GM18519 (cell line): ENCODE measurements around the gene SRP9.
"Not testable (repeated sequence)": the region's sequence is repeated elsewhere in the genome, so short reads cannot be mapped to it uniquely, and the experiment has no call there.

Source experiments
- ATAC-seq: cut with Tn5 transposase; IDR thresholded peaks from one replicate; pipeline ENCODE4 v1.9.1; 2021; ENCODE audit warnings: mild to moderate bottlenecking, moderate library complexity; ENCODE audit not compliant: unreplicated experiment, low FRiP score

The SRP9 gene

DNA sequence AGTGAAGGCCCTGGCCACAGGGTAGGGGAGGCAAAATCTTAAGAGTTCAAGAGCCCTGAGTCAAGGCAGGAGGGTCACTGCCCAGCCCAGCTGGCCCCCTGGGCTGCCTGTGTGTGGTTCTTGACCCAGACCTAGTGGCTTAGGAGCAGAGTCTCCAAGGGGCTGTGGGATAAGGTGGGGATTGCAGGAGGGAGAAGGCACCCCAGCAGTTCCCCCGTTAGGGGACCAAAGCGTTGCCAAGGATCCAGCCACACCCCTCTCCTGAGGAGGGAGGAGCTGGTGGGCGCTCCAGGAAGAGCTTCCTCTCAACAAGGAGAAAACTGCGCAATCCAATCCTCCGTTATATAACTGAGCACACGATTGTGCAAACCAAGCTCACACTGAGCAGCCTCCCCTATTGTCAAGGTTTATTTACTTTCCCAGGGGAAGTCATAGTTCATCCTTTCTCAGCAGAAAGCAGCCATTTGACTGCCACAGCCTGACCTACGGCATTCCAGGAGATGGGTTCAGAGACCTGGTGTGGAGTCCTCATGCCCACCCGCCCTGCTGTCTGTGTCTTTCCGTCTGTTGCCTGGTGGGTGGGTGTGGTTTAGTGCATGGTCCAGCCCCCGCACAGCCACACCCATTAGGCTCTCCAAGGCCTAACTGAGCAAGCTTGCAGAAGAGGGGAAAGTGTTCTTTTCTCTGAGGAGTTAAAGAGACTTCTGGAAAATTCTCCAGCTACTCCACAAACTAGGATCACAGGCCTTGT is 35.8 kb downstream of the SRP9 start:
- no peak for ATAC-seq

DNA sequence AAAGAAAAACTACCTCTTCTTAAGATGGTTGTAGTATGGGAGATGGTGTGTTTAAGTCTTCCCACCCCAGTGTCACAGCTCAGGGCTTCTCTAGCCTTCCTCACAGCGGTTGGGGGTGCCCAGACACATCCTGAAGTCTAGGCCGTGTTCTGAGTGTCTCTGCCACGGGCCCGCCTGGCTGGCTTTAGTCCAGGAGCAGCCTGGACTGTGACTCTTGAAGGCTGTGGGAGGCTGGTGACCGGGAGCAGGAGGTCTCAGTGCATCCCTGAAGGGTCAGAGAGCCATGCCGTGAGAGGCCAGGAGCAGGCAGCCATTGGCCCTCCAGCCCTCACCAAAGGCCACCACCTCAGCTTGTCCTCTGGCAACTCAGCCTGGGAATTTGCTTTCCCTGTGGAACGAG is 36.8 kb downstream of the SRP9 start:
- ATAC-seq, result no peak

DNA sequence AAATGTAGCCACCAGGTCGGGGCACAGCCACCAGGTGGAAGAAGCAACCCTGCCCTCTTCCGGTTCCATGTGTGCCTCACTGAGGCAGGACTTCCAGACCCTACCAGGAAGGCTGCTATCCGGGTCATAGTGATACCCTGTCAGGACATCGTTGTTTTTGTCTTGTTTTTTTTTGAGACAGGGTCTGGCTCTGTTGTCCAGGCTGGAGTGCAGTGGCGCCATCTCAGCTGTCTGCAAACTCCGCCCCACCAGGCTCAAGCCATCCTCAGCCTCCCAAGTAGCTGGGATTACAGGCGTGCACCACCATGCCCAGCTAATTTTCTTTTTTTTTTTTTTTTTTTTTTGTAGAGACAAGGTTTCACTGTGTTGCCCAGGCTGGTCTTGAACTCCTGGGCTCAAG is 37.5 kb downstream of the SRP9 start:
- not testable (repeated sequence) for ATAC-seq

DNA sequence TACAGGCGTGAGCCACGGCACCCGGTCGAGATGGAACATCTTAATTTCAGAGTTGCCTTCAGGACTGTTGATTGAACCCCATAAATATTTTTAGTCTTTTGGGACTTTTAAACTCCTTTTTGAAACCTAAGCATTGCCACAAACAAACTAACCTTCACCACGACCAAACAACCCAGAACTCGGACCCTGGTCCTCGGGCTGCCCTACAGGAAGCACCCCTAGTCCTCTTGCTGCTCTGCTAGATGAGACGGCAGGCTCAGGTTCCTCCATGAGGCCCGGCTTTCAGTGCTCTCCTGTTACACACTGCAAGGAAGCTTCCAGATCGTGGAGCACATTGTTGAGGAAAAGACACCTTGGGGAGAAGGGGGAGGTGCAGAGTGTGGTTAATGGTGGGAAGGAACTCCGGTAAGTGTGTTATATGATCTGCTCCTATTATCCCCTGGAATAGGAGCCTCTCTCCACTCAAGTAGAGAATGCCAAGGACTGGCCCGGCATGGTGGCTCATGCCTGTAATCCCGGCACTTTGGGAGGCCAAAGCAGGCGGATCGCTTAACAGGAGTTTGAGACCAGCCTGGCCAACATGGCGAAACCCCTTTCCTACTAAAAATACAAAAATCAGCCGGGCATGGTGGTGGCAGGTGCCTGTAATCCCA is 38.0 kb downstream of the SRP9 start:
- ATAC-seq, result no peak

DNA sequence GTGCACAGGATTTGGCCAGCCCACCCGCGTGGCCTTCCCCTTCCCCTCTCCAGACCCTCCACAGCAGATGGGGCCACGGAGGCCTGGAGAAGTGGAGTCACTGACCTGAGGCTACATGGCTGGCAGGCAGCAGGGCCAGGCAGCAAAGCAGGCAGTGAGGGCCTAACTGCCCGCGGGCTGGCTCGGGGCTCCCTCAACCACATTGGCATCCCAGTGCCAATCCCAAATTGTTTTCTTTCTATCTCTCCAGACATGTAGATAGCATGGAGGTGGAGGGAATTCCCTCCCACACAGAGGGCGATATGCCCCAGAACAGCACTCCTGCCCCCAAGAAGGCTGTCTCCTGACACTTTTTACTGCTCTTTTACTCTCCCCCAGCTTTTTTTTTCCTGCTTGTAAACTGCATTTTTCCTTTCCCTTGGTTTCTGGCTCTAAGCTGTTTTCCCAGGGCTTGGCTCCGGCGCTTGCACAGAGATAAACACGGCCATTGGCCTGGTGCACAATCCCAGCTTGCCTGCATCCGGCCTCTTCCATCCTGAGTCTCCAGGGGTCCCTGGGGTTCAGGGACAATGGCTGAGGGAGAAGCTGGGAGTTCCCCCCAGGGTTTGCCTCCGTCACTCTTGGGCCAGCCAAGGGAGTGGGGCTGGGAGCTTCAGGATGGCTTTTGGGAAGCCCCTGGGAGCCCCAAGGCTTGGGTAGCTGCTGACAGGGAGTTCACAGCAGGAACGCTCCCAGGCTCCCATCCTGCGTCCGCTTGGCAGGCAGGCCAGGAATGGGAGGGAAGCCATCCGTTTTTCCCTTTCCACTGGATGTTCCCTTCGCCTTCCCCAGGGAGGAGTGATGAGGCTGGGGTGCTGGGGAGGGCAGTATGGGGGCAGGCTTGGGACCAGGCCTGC is 39.3 kb downstream of the SRP9 start:
- ATAC-seq, result no peak

DNA sequence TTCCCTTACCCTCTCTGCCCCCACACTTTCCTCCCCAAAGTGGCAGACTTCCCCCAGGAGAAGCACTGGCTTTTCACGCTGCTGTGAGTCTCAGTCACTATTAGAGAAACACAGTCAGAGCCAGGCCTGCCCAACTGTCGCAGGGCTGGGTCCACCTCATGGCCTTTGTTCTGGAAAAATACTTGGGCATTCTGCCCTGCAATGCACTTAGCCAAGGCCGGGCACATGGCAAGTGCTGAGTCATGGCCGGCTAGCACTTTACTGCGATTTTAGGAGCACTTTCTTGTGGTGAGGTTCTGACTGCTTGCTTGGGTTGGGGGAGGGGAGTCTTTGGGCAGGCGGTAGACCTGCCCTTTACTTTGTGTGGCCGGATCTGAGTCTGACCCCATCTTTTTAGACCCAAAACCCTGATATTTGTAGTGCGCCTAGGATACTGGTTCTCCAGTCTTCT is 40.0 kb downstream of the SRP9 start:
- ATAC-seq, result no peak

DNA sequence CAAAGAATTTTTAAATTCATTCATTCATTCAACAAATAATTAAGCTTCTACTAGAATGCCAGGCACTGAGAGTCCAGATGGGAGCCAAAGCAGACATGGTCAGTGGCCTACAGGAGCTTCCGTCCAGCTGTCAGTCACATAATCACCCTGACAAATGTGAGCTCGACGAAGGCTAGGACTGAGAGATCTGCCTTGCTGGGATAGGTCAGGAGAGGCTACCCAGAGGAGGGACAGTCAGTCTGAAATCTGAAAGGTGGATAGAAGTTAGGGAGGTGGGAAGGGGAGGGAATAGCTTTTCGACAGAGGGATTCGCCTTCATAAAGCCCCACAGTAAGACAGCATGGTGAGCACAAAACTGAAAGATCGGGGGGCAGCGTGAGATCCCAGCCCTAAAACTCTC is 40.6 kb downstream of the SRP9 start:
- no peak for ATAC-seq

DNA sequence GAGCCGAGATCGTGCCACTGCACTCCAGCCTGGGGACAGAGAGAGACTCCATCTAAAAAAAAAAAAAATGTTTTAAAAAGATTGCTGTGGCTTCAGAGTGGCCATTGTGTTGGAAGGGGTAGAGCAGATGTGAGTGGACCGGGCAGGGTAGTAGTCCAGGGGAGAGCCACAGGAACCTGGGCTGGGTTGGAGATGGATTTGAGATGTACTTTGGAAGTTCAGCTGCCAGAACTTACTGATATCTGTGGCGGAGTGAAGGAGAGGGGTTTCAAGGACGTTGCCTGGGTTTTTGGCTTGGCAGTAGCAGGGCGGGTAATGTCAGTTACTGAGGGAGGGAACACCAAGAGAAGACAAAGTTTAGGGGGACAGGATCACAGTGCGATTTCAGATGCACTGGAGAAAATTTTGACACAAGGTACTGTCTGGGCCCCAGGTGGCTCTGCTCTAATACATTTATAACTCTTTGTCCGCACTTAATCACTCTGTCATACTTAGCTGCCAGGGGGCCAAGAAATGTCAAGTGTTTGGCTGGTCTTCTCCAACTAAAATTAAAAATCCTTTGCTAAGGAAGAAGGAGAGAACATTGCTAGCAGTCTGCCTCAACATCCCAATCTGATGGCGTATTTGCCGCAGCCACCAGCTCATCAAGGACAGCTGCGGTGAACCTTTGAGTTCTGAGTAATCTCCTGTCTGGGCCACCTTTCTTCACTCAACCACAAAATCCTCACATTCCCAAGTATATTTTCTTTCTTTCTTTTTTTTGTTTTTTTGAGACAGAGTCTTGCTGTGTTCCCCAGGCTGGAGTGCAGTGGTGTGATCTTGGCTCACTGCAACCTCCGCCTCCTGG is 41.9 kb downstream of the SRP9 start:
- ATAC-seq, result no peak

DNA sequence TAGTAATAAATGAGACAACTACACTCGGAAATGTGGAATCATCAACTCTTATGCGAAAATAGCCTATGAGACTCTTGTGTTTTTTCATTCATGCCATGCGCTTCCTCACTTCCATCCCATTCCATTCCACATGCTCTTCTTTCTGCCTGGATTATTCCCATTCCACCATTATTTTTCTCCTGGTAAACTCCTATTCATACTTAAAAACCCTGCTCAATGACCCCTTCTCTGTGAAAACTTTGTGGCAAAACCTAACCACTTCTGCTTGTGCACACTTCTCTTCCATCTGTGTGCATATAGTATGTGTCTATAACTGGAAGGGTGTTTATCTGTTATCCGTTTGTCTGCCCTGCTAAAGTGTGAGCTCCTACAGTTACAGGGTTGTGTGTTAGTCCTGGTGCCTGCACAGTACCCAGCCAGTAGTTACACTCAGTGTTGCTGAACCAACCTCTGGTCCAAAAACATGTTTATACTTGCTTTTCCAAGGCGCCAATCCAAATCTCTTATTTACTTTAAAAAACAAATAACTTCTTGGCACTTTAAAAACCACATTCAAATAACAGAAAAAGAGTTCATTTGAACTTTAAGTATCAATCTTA is 43.0 kb downstream of the SRP9 start:
- ATAC-seq, result no peak

DNA sequence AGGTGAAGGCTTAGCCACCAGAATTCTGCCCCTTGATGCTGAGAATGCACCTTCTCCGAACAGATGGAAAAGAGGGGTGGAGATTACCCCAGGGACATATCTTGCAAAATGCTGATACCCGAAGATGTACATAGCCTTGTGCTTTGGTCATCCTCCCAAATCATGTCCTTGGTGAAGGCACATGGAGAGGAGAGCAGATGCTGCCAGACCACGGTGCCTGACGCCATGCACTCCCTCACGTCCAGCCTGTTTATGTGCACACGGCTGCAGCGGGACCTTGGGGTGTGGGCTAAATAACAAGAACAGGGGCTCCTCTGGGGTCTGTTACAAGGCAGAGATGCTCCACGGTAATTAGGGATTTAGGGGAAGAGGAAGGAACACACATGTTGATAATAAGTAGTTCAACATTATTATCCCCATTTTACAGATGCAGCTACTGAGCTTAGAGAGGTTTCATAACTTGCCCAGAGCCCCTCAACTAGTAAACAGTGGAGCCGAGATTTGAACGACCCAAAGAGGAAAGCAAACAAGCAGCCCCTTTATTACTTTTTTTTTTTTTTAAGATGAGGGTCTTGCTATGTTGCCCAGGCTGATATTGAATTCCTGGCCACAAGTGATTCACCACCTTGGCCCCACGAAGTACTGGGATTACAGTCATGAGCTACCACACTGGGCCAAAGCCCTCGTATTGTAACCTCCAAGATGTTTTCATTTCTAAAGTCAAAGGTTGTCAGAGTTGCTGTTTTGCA is 45.2 kb downstream of the SRP9 start:
- ATAC-seq, result no peak

DNA sequence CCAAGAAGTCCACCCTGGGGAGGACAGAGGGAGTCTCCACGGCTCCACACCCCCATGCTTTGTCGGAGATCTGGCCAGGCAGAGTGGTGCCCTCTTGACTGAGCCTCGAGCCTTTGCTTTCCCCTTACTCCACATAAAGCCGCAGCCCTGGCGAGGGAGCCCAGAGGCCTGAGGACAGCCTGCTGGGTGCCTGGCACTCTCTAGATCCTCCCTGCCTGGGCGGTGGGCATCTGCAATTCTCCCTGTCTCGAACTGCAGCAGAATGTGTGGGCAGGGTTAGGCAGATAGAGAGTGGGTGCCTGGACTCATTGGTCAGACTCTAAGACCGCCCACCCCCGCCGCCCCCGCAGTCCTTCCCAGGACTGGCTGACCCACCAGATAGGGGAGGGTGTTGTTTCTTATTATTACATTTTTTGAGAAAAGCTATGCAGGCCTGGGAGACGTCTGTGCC is 46.2 kb downstream of the SRP9 start:
- ATAC-seq, result no peak

DNA sequence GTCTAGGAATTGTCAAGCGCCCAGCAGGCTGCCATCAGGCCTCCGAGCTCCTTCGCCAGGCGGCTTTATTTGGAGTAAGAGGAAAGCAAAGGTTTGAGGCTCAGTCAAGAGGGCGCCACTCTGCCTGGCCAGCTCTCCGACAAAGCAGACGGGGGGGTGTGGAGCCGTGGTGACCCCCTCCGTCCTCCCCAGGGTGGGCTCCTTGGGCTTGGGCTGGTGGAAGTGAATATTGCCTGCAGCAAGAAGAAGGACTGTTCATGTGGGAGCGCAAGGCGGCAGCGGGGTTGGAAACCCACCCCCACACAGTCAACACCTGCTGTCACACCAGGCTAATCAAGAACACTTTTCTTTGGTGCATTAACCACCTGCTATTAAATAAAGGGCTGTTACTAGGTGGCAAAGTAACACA is 46.9 kb downstream of the SRP9 start:
- no peak for ATAC-seq

DNA sequence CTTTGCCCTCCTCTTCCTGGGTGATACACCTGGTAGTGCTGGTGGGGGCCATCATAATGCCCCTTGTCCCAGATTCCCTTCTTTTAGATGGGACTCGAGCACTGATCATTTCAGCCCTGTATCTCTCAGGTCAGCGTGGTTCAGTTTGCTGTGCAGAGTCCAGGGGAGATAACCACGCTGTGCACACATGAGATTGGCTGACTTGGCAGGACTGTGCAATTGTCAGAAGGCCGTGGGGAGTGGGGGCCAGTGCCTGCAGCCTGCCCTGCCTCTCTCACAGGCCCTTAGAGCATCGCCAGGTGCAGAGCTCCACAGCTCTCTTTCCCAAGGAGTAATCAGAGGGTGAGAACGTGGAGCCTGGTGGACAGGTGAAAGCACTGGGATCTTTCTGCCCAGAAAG is 47.5 kb downstream of the SRP9 start:
- no peak for ATAC-seq

DNA sequence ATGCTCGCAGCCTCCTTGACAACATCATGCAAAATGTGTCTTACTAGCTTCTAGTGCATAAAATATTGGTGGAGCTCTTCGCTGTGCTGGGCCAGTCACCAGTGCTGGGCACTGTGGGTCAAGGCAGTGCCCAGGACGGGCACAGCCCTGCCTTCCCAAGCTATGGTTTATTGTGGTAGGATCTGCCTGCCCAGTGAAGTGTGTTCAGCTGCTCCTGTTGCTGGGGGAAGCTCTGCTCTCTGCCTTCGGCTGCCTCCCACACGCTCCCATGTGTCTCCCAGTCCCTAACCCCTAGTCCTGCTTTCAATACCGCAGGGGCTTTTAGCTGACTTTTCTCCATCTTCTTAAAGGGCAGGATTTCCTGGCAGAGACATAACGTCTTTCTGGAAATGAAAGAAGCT is 48.0 kb downstream of the SRP9 start:
- no peak for ATAC-seq

DNA sequence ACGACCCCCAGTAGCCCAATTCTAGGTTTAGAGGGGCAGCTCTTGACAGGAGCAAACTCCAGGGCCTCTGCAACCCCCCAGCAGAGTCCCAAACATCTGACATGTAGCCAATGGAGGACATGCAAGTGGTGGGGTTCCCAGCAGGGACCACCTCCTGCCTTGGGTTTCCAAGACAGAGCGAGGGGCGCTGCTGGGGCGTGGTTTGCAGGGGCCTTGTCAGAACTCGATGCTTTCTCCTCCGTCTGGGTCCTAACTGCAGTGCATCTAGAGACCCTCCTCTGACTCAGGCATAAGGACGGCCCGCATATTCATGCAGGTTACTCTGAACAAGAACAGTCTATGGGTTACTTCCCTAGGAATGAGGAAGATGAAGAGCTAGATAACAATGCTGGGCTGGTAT is 49.5 kb downstream of the SRP9 start:
- ATAC-seq, result no peak

DNA sequence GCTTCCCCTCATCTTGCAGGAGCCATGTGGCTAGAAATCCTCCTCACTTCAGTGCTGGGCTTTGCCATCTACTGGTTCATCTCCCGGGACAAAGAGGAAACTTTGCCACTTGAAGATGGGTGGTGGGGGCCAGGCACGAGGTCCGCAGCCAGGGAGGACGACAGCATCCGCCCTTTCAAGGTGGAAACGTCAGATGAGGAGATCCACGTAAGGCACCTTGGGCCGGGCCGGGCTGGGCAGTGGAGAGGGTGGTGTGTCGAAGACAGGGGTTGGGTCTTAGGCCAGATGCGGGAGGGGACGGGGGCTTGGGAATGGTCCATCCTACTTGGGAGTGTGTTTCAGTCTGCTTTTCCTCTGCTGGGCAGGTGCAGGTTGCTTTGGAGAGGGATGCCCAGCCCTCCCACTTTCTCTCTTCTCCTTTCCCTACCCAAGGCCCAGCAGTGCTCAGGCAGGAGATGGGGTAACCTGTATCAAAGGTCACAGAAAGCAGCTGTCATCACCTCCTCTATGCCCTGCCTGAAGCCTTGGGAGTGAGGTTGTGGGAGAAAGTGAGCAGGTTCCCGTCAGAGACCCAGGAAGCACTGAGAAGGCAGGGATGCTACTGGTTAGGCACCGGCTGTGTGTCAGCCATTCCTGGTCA is 51.2 kb downstream of the SRP9 start:
- no peak for ATAC-seq

DNA sequence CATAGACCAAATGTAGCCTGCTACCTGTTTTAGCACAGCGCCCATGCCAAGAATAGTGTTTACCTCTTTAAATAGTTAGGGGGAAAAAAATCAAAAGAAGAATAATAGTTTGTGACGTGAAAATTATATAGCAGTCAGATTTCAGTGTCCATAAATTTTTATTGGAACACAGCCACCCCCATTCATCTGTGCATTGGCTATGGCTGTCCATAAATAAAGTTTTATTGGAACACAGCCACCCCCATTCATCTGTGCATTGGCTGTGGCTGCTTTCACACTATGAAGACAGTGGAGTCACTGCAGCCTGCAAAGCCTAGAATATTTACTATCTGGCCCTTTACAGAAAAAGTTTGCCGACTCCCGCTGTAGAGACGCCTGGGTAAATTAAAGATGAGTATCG is 53.2 kb downstream of the SRP9 start:
- no peak for ATAC-seq

DNA sequence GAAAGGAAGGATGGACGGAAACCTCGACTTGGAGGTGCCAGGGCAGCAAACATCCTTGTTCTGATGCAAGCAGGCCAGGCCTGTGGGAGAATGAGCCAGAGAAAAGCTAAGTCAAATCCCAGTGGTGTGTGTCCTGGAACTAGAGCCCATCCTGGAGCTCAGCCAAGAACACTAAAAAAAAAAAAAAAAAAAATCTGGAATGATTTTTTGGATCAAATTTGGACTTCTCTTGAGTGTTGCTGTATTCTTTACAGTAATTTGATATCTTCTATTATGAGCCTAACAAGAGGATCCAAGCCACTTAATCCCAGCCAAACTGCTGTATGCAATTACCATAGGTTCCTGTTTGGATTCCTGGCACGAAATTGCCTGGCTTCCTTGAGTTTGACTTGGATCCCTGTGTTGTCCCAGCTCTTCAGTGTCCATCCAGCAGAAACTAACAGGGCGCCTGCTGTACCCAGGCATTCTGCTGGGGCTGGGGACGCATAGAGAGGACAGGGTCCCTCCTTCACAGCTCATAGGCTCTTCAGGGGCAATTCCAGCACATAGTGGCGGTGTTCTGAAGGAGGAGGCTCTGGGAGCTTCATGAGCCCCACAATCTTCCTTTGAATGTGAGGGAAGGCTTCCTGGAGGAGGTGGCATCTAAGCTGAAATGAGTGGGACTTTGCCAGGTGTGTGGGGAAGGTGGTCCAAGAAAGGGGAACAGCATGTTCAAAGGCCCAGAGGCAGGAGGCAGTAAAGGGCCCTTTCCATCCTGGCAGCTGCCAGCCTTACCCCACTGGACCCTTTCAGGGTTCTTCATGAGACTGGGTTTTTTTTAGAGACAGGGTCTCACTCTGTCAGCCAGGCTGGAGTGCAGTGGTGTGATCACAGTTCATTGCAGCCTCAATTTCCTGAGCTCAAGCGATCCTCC is 57.0 kb downstream of the SRP9 start:
- ATAC-seq, result no peak
